GM21367 (cell line): ENCODE data around the gene CCDC81.

ENCODE experiments used
- ATAC-seq: cut with Tn5 transposase; IDR thresholded peaks from one replicate; pipeline ENCODE4 v1.9.1; 2021; ENCODE audit not compliant: unreplicated experiment

The CCDC81 gene

GRCh38 chr11:86463120-86463519, 88.4 kb downstream of the CCDC81 start:
- ATAC-seq: no peak

DNA sequence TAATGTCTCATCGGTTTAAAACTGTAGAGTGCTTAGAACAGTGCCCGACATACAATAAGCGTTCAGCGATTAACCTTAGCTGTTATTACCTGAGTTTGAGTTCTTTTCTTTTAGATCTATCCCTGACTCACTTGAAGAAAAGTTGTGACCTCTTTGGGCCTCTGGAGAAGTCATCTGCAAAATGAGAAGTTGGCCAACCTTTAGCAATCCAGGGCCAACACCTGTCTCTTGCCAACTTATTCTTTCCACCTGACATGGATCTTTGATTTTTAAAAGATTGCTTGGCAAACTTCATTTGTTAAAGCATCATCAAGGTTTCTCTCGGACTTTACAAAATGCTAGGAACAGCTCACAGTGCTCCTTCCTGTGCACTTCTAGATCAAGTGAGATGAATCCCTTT, 89.3 kb downstream of the CCDC81 start:
- ATAC-seq: no peak

GRCh38 chr11:86464509-86465221, 90.0 kb downstream of the CCDC81 start:
- ATAC-seq: no peak

DNA sequence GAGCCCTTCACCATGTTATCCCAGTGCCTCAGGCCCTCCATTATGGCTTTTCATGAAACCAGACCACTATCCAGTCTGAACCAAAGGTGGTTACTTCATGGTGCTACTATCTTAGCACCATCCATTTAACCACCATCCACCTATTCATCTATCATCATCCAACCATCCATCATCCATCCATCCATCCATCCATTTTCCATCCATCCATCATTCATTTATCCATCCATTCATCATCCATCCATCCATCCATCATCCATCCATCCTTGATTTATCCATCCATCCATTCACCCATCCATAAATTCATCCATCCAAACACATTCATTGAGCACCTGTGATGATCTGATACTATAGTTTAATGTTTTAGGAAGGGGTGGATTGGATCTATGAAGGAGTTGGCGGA, 93.5 kb downstream of the CCDC81 start:
- no peak for ATAC-seq

DNA sequence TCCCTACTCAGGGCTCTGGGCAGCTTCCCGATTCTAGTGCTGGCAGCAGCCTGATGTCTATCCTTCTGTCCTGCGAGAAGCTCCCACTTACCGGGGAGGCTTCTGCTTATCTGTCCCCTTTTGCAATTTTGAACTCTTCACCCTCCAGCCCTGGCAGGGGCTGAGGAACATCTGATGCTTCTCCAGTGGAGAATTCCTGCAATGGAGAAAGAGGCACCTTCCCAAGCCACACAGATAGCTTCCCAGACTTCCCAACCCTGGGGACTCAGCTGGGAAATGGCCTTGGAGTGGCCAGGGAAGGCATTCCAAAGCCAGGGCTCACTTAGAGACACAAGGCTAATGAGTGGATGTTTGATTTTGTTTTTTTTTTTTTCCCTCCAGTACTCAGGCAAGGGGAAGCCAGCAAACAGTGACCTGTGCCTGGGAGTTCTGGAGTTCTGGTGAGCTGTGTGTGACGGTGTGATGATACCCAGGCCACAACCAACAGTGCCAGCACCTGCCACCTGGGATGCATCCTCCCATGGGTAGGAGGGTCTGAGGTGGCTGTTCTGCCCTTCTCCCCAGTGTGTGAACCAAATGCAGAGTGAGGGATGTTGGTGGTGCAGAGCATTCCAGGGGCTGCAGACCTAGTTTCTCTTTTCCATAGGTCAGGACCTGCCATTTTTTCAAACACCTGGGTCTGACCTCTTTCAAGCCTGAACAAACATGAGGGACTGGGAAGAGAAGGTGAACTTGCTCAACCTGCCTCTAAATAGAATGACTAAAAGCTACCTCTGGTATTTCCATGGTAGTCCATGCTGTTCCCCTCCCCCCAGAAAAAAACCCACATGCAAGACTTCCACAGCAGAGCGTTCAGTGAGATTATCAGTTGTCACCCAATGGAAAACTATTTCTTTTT, 95.1 kb downstream of the CCDC81 start:
- no peak for ATAC-seq
